RWPE2 (cell line): ENCODE data around the gene MAP4K4.

Experiments used
- ATAC-seq: fragments of 200-7000 bp; cut with Tn5 transposase; 3 replicates; pipeline ENCODE4 v1.9.1; 2021; ENCODE audit warnings: low read depth
- DNase-seq: peaks from one replicate; pipeline ENCODE4 v3.0.0-alpha.2; 2020; ENCODE audit warnings: low spot score
- H3K27ac ChIP-seq: fragments of 450-650 bp; 2 replicates; pipeline ENCODE4 v1.5.1; 2017; ENCODE audit warnings: mild to moderate bottlenecking; ENCODE audit not compliant: poor library complexity, severe bottlenecking
- H3K27me3 ChIP-seq: fragments of 250-450 bp; sonication (Bioruptor Pico); 2 replicates; pipeline ENCODE4 v1.5.1; 2021; ENCODE audit warnings: mild to moderate bottlenecking, moderate library complexity; ENCODE audit not compliant: insufficient read depth, poor library complexity, severe bottlenecking
- H3K36me3 ChIP-seq: fragments of 250-450 bp; sonication (Bioruptor Pico); 2 replicates; pipeline ENCODE4 v1.5.1; 2020; ENCODE audit warnings: low read depth, mild to moderate bottlenecking, moderate library complexity
- H3K4me1 ChIP-seq: fragments of 250-450 bp; sonication (Bioruptor Pico); 2 replicates; pipeline ENCODE4 v1.5.1; 2021; ENCODE audit warnings: mild to moderate bottlenecking, moderate library complexity; ENCODE audit not compliant: insufficient read depth, poor library complexity, severe bottlenecking
- H3K4me3 ChIP-seq: fragments of 250-450 bp; sonication (Bioruptor Pico); 2 replicates; pipeline ENCODE4 v1.5.1; 2021; ENCODE audit warnings: mild to moderate bottlenecking, moderate library complexity; ENCODE audit not compliant: severe bottlenecking
- H3K9me3 ChIP-seq: fragments of 250-450 bp; sonication (Bioruptor Pico); 2 replicates; pipeline ENCODE4 v1.5.1; 2021; ENCODE audit warnings: mild to moderate bottlenecking, moderate library complexity; ENCODE audit not compliant: severe bottlenecking
- TF ChIP-seq, protein P1 (sequence below): fragments of 450-650 bp; IDR thresholded peaks from one replicate; pipeline ENCODE4 v1.5.1; 2017; ENCODE audit warnings: mild to moderate bottlenecking, moderate library complexity; ENCODE audit not compliant: poor library complexity, severe bottlenecking

The MAP4K4 gene

DNA sequence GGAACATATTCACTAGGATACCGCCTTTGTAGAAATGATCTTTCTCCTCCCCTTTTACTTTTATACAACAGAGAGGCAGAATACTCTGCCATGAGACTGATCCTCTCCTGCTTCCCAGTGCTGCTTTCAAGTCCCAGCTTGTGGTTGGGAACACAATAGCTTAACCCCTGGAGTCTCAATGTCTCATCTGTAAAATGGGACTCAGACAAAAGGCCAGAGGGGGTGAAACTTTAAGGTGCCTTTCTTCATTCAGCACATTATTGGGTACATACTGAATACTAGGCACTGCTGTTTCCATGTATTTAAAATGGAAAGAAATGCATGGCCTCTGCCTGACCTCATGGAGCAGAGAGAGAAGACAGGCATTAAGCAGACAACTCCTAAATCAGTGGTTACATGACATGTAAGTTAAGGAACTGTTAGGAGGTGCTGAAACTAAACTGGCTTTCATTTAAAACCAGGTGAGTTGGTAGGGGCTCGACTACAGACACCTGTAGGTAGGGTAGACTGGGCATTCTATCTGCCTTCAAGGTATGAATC is 53.8 kb downstream of the MAP4K4 start:
- DNase-seq (no peak), ATAC-seq (0 out of 3 replicates have a peak, but pooled peaks have one; percentile 9)
- no peaks in the 10 kb centered on the region for H3K27me3 ChIP-seq
- peak overlapping the region; percentile 38 for H3K27ac ChIP-seq
- peaks cover 49% of the 10 kb centered on the region for H3K4me1 ChIP-seq
- no peaks in the 10 kb centered on the region for H3K9me3 ChIP-seq
- H3K36me3 ChIP-seq: peaks cover 6% of the 10 kb centered on the region; the same call in 1 of the 2 replicates
- H3K4me3 ChIP-seq: no peak overlapping the region
- TF ChIP-seq, protein P1, sequence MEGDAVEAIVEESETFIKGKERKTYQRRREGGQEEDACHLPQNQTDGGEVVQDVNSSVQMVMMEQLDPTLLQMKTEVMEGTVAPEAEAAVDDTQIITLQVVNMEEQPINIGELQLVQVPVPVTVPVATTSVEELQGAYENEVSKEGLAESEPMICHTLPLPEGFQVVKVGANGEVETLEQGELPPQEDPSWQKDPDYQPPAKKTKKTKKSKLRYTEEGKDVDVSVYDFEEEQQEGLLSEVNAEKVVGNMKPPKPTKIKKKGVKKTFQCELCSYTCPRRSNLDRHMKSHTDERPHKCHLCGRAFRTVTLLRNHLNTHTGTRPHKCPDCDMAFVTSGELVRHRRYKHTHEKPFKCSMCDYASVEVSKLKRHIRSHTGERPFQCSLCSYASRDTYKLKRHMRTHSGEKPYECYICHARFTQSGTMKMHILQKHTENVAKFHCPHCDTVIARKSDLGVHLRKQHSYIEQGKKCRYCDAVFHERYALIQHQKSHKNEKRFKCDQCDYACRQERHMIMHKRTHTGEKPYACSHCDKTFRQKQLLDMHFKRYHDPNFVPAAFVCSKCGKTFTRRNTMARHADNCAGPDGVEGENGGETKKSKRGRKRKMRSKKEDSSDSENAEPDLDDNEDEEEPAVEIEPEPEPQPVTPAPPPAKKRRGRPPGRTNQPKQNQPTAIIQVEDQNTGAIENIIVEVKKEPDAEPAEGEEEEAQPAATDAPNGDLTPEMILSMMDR: no peak

GRCh38 chr2:101751875-101752619 is 54.5 kb downstream of the MAP4K4 start:
- ATAC-seq (peak; percentile 66), DNase-seq (no peak)
- H3K36me3 ChIP-seq: peaks cover 6% of the 10 kb centered on the region; the same call in 1 of the 2 replicates
- H3K4me1 ChIP-seq: peaks cover 42% of the 10 kb centered on the region
- H3K27ac ChIP-seq: peak overlapping the region; percentile 38
- H3K4me3 ChIP-seq: no peak overlapping the region
- H3K27me3 ChIP-seq: no peaks in the 10 kb centered on the region
- H3K9me3 ChIP-seq: no peaks in the 10 kb centered on the region
- TF ChIP-seq, protein P1: no peak

DNA sequence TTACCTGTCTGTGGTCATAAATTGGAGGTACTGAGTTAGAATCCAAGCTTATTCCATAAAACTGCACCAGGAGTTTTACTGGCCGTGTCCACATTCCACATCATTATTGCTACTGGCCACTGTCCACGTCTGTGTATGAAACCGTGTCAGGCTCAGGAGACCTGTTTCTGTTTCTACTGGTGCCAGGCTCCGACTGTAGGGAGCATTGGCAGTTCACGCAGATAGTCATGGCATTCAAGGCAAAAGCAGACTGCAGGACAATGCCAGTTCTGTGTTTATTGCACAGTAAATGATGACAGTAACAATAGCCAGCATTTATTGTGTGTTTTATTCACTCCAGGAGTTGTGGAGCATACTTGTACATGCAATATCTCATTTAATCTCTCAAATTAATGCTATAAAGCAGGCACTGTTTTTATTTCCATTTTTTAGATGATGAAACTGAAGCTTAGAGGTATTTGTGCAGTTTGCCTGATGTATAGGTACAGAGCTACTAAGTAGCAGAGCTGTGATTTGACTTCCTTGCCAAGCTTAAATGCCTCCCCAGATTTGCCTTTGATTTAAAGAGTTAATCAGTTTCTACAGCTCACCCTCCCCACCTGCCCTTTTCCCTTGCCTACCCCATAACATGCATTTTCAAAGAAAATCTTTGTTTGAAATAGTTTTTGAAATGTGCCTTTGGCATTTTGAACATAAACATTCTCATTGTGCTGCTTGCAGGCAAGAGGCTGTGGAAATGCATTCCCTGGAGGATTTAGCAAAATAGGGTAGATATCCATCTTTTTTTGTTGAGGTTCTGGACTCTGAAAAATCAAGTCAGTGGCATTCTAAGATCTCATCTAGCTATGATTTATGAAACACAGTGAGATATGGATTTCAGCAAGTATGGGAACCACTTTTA is 55.5 kb downstream of the MAP4K4 start:
- TF ChIP-seq, protein P1: no peak
- peak overlapping the region; percentile 38 for H3K27ac ChIP-seq
- peaks cover 45% of the 10 kb centered on the region for H3K4me1 ChIP-seq
- DNase-seq: no peak
- H3K9me3 ChIP-seq: no peaks in the 10 kb centered on the region
- H3K36me3 ChIP-seq: peaks cover 6% of the 10 kb centered on the region; the same call in 1 of the 2 replicates
- no peak overlapping the region for H3K4me3 ChIP-seq
- ATAC-seq: 0 out of 3 replicates have a peak, but pooled peaks have one; percentile 23
- H3K27me3 ChIP-seq: no peaks in the 10 kb centered on the region

DNA sequence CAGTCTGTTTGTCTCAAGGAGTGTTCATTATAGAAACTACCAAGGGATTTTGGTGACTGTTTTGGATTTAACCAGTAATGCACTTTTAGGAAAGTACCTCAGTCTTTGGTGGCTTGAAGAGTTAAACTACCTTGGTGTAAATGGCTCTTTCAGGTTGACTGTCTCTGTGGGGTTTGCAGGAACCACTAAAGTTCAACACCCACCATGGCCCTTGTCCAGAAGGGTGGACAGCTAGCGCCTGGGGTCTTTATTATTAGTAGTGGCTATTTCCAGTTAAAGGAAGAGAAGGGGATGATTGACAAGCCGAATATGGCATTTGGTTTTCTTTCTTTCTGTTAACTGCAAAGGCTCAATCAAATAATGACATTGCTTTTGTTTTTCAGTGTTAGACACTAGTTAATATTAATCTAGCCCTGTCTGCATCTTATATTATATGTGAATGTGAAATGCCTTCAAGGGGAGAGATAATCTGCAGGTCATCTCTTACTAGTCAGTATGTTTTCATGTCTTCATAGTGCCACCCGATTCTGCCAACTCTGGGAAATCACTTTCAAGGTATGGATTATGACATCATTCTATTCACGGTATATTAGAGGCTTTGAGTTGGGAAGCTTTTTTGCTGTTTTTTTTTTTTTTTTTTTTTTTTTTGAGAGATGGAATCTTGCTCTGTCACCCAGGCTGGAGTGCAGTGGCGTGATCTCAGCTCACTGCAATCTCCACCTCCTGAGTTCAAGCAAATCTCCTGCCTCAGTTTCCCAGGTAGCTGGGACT is 56.4 kb downstream of the MAP4K4 start:
- Histone ChIP-seq H3K27me3 (no peaks in the 10 kb centered on the region), H3K4me1 (peaks cover 54% of the 10 kb centered on the region), H3K9me3 (no peaks in the 10 kb centered on the region), H3K27ac (peak overlapping the region; percentile 38), H3K36me3 (no peaks in the 10 kb centered on the region), H3K4me3 (no peak overlapping the region)
- no peak for ATAC-seq
- TF ChIP-seq, protein P1: no peak
- no peak for DNase-seq
